GM12878 (cell line): ENCODE results near the gene TOMM20. TPM values are rescaled to one million over a fixed set of nuclear protein-coding genes. Genes with fewer than 3 reads are reported as not detected.

Source experiments
- ASH2L ChIP-seq: fragments of 300-600, 200-600 bp; sonication (generic); IDR thresholded peaks from 2 replicates; pipeline ENCODE4 v1.6.1; 2017; ENCODE audit warnings: low read depth, mild to moderate bottlenecking, borderline replicate concordance
- CREM ChIP-seq: IDR thresholded peaks from 2 replicates; pipeline ENCODE4 v1.6.1; 2014; ENCODE audit warnings: antibody characterized with exemption, low read depth
- DPF2 ChIP-seq: fragments of 450-650 bp; IDR thresholded peaks from 2 replicates; pipeline ENCODE4 v1.6.1; 2017; ENCODE audit warnings: mild to moderate bottlenecking
- HDAC6 ChIP-seq: fragments of 200-600 bp; sonication (generic); IDR thresholded peaks from one replicate; pipeline ENCODE4 v1.8.0; 2017; ENCODE audit warnings: antibody characterized with exemption; ENCODE audit not compliant: unreplicated experiment
- IRF4 ChIP-seq: IDR thresholded peaks from 2 replicates; pipeline ENCODE4 v1.6.1; 2011; ENCODE audit warnings: low read depth, low read length
- MEF2A ChIP-seq: IDR thresholded peaks from 2 replicates; pipeline ENCODE4 v1.6.1; 2011; ENCODE audit warnings: low read depth, mild to moderate bottlenecking, low read length, moderate library complexity; ENCODE audit not compliant: insufficient read depth
- NR2C2 ChIP-seq: IDR thresholded peaks from 2 replicates; pipeline ENCODE4 v1.6.1; 2011; ENCODE audit warnings: borderline replicate concordance, low read depth; ENCODE audit not compliant: control insufficient read depth, insufficient read length
- PAX5 ChIP-seq: IDR thresholded peaks from 2 replicates; pipeline ENCODE4 v1.6.1; 2011; ENCODE audit warnings: low read depth, low read length, borderline replicate concordance
- POLR2AphosphoS2 ChIP-seq: IDR thresholded peaks from 2 replicates; pipeline ENCODE4 v1.6.1; 2011; ENCODE audit warnings: low read depth, mild to moderate bottlenecking, low read length, improper control_type of control experiment, moderate library complexity
- POU2F2 ChIP-seq: IDR thresholded peaks from 3 replicates; pipeline ENCODE4 v1.6.1; 2011; ENCODE audit warnings: low read depth, mild to moderate bottlenecking, low read length, borderline replicate concordance
- TAF1 ChIP-seq: IDR thresholded peaks from 2 replicates; pipeline ENCODE4 v1.6.1; 2011; ENCODE audit warnings: mild to moderate bottlenecking, low read depth, low read length, borderline replicate concordance
- TCF3 ChIP-seq: IDR thresholded peaks from 2 replicates; pipeline ENCODE4 v1.6.1; 2012; ENCODE audit warnings: low read depth, mild to moderate bottlenecking, low read length, borderline replicate concordance; ENCODE audit not compliant: insufficient read depth
- ZZZ3 ChIP-seq: IDR thresholded peaks from 2 replicates; pipeline ENCODE4 v1.6.1; 2011; ENCODE audit warnings: low read depth; ENCODE audit not compliant: control insufficient read depth, insufficient read length
- polyA plus RNA-seq, 11 experiments: library from polyadenylated mRNA; depleted of rRNA in 4 of 11; unstranded in 6 of 11; stranded (reverse) in 5 of 11; fragments of >200 nt; fragmentation: Nextera tagmentation in 4 of 11; fragmentation: Illumina TruSeq in 1 of 11; extraction: Ambion mirVana in 4 of 11; extraction: Trizol in 1 of 11; gene quantifications; 1 replicate in 1 of 11; 2 replicates in 10 of 11; pipeline versions ENCODE4 v1.2.1 to v1.2.3, GENCODE V29; 2011 to 2016; ENCODE audit warnings: inconsistent platforms in 2 of 11, missing spikeins in 2 of 11, low read depth in 1 of 11
- total RNA-seq, 4 experiments: library from RNA; depleted of rRNA in 3 of 4; stranded (reverse); fragments of >200 nt in 3 of 4; fragmentation: Illumina TruSeq in 1 of 4; extraction: Trizol in 1 of 4; gene quantifications; 2 replicates each; pipeline versions ENCODE4 v1.2.1 to v1.2.3, GENCODE V29; 2013 to 2021
- TF ChIP-seq, protein P1 (sequence below): IDR thresholded peaks from 2 replicates; pipeline ENCODE4 v1.6.1; 2012; ENCODE audit warnings: mild to moderate bottlenecking, low read depth, low read length
- TF ChIP-seq, protein P2 (sequence below): fragments of 150-350 bp; IDR thresholded peaks from 2 replicates; pipeline ENCODE4 v1.6.1; 2014; ENCODE audit warnings: mild to moderate bottlenecking, low read depth, low read length
- TF ChIP-seq, protein P3 (sequence below): fragments of 450-650 bp; IDR thresholded peaks from 2 replicates; pipeline ENCODE4 v1.6.1; 2017; ENCODE audit warnings: borderline replicate concordance
- TF ChIP-seq, protein P4 (sequence below): fragments of 450-650 bp; IDR thresholded peaks from 2 replicates; pipeline ENCODE4 v1.6.1; 2017; ENCODE audit warnings: antibody characterized with exemption, mild to moderate bottlenecking, moderate library complexity

The TOMM20 gene
- total and polyA plus RNA-seq, 10 of the 15 experiments (the other 5 are each of a cell fraction or from before 2014, with no cell fraction given) = 39.8 to 138 (median 70.1) TPM

GRCh38 chr1:235077571-235078479 lies 50.8 kb downstream of the TOMM20 start (continued):
- TF ChIP-seq, protein P1, sequence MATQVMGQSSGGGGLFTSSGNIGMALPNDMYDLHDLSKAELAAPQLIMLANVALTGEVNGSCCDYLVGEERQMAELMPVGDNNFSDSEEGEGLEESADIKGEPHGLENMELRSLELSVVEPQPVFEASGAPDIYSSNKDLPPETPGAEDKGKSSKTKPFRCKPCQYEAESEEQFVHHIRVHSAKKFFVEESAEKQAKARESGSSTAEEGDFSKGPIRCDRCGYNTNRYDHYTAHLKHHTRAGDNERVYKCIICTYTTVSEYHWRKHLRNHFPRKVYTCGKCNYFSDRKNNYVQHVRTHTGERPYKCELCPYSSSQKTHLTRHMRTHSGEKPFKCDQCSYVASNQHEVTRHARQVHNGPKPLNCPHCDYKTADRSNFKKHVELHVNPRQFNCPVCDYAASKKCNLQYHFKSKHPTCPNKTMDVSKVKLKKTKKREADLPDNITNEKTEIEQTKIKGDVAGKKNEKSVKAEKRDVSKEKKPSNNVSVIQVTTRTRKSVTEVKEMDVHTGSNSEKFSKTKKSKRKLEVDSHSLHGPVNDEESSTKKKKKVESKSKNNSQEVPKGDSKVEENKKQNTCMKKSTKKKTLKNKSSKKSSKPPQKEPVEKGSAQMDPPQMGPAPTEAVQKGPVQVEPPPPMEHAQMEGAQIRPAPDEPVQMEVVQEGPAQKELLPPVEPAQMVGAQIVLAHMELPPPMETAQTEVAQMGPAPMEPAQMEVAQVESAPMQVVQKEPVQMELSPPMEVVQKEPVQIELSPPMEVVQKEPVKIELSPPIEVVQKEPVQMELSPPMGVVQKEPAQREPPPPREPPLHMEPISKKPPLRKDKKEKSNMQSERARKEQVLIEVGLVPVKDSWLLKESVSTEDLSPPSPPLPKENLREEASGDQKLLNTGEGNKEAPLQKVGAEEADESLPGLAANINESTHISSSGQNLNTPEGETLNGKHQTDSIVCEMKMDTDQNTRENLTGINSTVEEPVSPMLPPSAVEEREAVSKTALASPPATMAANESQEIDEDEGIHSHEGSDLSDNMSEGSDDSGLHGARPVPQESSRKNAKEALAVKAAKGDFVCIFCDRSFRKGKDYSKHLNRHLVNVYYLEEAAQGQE = no peak
- TF ChIP-seq, protein P2, sequence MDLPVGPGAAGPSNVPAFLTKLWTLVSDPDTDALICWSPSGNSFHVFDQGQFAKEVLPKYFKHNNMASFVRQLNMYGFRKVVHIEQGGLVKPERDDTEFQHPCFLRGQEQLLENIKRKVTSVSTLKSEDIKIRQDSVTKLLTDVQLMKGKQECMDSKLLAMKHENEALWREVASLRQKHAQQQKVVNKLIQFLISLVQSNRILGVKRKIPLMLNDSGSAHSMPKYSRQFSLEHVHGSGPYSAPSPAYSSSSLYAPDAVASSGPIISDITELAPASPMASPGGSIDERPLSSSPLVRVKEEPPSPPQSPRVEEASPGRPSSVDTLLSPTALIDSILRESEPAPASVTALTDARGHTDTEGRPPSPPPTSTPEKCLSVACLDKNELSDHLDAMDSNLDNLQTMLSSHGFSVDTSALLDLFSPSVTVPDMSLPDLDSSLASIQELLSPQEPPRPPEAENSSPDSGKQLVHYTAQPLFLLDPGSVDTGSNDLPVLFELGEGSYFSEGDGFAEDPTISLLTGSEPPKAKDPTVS = no peak
- no peak for TF ChIP-seq NR2C2
- TF ChIP-seq POU2F2 = peak; percentile 95
- no peak for TF ChIP-seq ZZZ3
- peak; percentile 94 for TF ChIP-seq PAX5
- peak; percentile 94 for TF ChIP-seq DPF2
- peak; percentile 85 for TF ChIP-seq TCF3
- peak; percentile 46 for TF ChIP-seq POLR2AphosphoS2
- TF ChIP-seq CREM = peak; percentile 93
- 0 out of 2 replicates have a peak, but pooled peaks have one; percentile 38 for TF ChIP-seq TAF1
- no peak for TF ChIP-seq HDAC6
- peak; percentile 98 for TF ChIP-seq IRF4
- peak; percentile 69; the same call in 1 of the 2 replicates for TF ChIP-seq MEF2A
- TF ChIP-seq, protein P3, sequence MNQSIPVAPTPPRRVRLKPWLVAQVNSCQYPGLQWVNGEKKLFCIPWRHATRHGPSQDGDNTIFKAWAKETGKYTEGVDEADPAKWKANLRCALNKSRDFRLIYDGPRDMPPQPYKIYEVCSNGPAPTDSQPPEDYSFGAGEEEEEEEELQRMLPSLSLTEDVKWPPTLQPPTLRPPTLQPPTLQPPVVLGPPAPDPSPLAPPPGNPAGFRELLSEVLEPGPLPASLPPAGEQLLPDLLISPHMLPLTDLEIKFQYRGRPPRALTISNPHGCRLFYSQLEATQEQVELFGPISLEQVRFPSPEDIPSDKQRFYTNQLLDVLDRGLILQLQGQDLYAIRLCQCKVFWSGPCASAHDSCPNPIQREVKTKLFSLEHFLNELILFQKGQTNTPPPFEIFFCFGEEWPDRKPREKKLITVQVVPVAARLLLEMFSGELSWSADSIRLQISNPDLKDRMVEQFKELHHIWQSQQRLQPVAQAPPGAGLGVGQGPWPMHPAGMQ = 0 out of 2 replicates have a peak, but pooled peaks have one; percentile 38
- peak; percentile 78; the same call in 1 of the 2 replicates for TF ChIP-seq ASH2L
- TF ChIP-seq, protein P4, sequence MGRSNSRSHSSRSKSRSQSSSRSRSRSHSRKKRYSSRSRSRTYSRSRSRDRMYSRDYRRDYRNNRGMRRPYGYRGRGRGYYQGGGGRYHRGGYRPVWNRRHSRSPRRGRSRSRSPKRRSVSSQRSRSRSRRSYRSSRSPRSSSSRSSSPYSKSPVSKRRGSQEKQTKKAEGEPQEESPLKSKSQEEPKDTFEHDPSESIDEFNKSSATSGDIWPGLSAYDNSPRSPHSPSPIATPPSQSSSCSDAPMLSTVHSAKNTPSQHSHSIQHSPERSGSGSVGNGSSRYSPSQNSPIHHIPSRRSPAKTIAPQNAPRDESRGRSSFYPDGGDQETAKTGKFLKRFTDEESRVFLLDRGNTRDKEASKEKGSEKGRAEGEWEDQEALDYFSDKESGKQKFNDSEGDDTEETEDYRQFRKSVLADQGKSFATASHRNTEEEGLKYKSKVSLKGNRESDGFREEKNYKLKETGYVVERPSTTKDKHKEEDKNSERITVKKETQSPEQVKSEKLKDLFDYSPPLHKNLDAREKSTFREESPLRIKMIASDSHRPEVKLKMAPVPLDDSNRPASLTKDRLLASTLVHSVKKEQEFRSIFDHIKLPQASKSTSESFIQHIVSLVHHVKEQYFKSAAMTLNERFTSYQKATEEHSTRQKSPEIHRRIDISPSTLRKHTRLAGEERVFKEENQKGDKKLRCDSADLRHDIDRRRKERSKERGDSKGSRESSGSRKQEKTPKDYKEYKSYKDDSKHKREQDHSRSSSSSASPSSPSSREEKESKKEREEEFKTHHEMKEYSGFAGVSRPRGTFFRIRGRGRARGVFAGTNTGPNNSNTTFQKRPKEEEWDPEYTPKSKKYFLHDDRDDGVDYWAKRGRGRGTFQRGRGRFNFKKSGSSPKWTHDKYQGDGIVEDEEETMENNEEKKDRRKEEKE = no peak
